T-helper 9 cell (primary cell): Measurements from ENCODE around the gene CNTNAP2.
"Not testable (repeated sequence)": the region's sequence is repeated elsewhere in the genome, so short reads cannot be mapped to it uniquely, and the experiment has no call there.

Experiments used
- DNase-seq: peaks from one replicate; pipeline ENCODE4 v3.0.0-alpha.2; 2020

Gene CNTNAP2

GRCh38 chr7:148011753-148012152 is 1895.2 kb downstream of the CNTNAP2 start:
- DNase-seq, result no peak

- no peak for DNase-seq
These were observed 1897.4 kb downstream of the CNTNAP2 start for GRCh38 chr7:148014001-148014400.

GRCh38 chr7:148014541-148014940 is 1897.9 kb downstream of the CNTNAP2 start:
- no peak for DNase-seq

- no peak for DNase-seq
These were observed 1900.5 kb downstream of the CNTNAP2 start for GRCh38 chr7:148017126-148017525.

GRCh38 chr7:148020679-148021078 is 1904.1 kb downstream of the CNTNAP2 start:
- no peak for DNase-seq

GRCh38 chr7:148021507-148022045 is 1905.0 kb downstream of the CNTNAP2 start:
- no peak for DNase-seq

- no peak for DNase-seq
These were observed 1906.2 kb downstream of the CNTNAP2 start for GRCh38 chr7:148022832-148023231.

GRCh38 chr7:148026713-148027112 is 1910.1 kb downstream of the CNTNAP2 start:
- DNase-seq, result no peak

GRCh38 chr7:148028165-148028564 is 1911.6 kb downstream of the CNTNAP2 start:
- no peak for DNase-seq

- no peak for DNase-seq
These were observed 1914.4 kb downstream of the CNTNAP2 start for GRCh38 chr7:148031019-148031418.

- DNase-seq, result no peak
These were observed 1915.2 kb downstream of the CNTNAP2 start for GRCh38 chr7:148031811-148032210.

GRCh38 chr7:148035950-148036349 is 1919.3 kb downstream of the CNTNAP2 start:
- no peak for DNase-seq

GRCh38 chr7:148037044-148037443 is 1920.4 kb downstream of the CNTNAP2 start:
- no peak for DNase-seq

- DNase-seq, result no peak
These were observed 1924.6 kb downstream of the CNTNAP2 start for GRCh38 chr7:148041156-148041555.

GRCh38 chr7:148042935-148043631 is 1926.5 kb downstream of the CNTNAP2 start:
- DNase-seq, result no peak

- no peak for DNase-seq
These were observed 1927.6 kb downstream of the CNTNAP2 start for GRCh38 chr7:148044173-148044572.

GRCh38 chr7:148045521-148045920 is 1928.9 kb downstream of the CNTNAP2 start:
- DNase-seq, result no peak

- no peak for DNase-seq
These were observed 1932.5 kb downstream of the CNTNAP2 start for GRCh38 chr7:148049068-148049467.

GRCh38 chr7:148050492-148051158 is 1934.0 kb downstream of the CNTNAP2 start:
- no peak for DNase-seq

- DNase-seq, result no peak
These were observed 1939.8 kb downstream of the CNTNAP2 start for GRCh38 chr7:148056406-148056805.

GRCh38 chr7:148058092-148058491 is 1941.5 kb downstream of the CNTNAP2 start:
- DNase-seq, result no peak

GRCh38 chr7:148058753-148059152 is 1942.2 kb downstream of the CNTNAP2 start:
- no peak for DNase-seq

GRCh38 chr7:148060724-148061123 is 1944.1 kb downstream of the CNTNAP2 start:
- DNase-seq, result no peak

GRCh38 chr7:148078111-148078510 is 1961.5 kb downstream of the CNTNAP2 start:
- not testable (repeated sequence) for DNase-seq
